Activated T-cell treated with anti-CD3 and anti-CD28 coated beads for 48 hours (primary cell): ENCODE data around the gene DNTTIP2.
A peak's percentile ranks its signal among the peaks of the same experiment; 100 is the strongest.
"Not testable (repeated sequence)": the region's sequence is repeated elsewhere in the genome, so short reads cannot be mapped to it uniquely, and the experiment has no call there.

Source experiments
- DNase-seq: peaks from one replicate; pipeline ENCODE4 v3.0.0-alpha.2; 2020; ENCODE audit warnings: low read depth

DNTTIP2 gene

DNA sequence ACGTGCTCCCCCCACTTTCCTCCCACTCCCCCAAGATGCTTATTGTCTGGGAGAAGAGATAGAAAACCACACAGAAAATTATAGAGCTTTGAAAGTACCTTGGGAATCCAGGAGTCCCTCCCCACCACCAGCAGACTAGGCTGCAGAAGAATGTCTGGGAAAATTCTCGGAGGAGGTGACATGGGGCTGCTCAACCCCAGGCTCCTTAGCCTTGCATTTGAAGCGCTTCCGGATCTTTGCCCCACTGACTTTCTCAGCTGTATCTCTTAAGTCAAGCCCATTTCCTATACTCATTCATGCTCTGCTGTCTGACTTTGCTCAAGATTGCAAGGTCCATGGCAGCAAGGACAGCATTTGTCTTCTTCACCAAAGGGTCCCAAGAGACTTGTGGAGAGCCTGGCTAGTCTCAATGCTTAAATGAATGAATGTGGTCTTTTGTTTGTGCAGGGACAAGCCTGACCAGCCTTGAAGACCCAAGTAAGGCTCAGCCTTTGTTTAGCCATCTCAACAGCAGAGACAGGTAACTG lies 38.0 kb downstream of the DNTTIP2 start:
- DNase-seq: no peak

DNA sequence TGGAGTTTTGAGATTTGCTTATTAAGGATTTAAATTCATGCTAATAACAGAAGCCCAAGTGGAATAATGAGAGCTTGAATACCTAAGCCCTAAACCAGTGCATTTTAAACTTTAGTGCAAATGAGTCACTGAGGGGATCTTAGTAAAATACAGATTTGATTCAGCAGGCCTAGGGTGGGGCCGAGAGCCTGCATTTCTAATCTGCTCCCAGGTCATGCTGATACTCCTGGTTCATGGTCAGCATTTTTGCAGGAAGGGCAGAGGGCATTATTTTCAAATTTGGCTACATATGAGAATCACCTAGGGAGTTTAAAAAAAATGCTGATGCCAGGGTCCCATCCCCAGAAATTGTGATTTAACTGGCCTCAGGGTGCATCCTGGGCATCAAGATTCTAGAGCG lies 39.3 kb downstream of the DNTTIP2 start:
- no peak for DNase-seq

DNA sequence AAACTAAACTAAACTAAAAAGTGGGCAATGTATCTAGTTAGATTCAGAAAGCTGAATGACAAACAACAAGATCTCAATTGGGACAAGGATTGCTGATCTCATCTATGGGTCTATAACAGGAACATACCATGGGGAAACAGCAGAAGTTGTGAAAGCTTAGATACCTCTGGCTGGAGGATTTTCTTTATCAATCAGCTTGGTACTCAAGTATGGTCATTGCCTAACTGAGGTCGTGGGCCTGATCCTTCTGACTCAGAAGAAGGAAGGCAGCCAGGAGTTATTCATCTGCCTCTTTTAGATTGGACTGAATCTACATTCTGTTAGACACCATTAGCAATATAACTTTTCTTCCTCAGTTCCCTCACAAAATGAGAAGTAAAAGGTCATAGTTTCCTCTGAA lies 39.7 kb downstream of the DNTTIP2 start:
- no peak for DNase-seq

GRCh38 chr1:93837961-93838360 lies 41.0 kb downstream of the DNTTIP2 start:
- DNase-seq: no peak

DNA sequence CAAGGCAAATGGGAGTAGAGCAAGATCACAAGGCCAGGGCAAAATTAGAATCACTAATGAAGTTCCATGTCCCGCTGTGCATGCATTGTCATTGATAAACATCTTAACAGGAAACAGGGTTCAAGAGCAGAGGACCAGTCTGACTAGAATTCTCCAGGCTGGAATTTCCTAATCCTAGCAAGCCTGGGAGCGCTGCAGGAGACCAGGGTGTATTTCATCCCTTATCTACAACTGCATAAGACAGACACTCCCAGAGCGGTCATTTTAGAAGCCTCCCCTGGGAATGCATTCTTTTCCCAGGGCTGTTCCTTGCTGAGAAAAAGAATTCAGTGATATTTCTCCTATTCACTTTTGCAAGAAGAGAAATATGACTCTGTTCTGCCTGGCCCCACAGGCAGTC lies 45.7 kb downstream of the DNTTIP2 start:
- not testable (repeated sequence) for DNase-seq

DNA sequence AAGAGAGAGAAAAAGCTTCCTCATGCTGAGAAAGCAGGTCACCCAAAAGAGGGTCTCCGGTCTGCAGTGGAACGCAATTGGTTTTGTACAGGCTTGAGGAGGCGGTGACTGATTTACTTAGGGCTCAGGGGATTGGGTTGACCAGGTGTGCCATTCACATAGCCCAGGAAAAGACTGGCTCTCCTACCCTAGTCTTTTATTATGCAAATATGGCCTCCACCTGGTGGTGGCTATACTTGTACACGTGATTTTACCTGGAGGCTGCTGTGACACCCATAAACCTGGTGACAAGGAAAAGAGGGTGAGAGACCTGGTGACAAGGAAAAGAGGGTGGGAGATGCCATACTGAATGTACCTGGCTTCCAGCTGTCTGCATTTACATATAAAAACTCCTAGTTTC lies 49.9 kb downstream of the DNTTIP2 start:
- DNase-seq: no peak

- DNase-seq: no peak
Observed at GRCh38 chr1:93828367-93828755, 50.6 kb downstream of the DNTTIP2 start.

- no peak for DNase-seq
Observed at GRCh38 chr1:93827633-93828366, 51.2 kb downstream of the DNTTIP2 start.

DNA sequence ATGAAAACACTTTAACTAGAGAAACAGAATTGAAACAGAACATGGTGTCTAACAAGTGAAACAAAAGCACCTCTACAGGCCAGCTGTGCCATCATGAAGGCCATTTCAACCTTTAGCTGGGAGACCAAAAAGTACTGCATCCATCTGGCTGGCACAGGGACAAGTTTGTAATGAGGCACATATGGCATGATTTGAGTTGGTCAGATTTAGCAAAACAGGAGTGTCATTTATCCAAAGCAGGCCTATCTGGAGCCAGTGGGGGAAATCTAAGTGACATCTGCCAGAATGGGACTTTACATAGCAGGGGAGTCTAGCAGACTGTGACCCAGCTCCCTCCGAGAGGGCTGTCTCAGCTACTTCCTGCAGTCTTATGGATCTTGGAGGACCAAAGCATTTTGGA lies 51.9 kb downstream of the DNTTIP2 start:
- DNase-seq: no peak

- no peak for DNase-seq
Observed at GRCh38 chr1:93824834-93825233, 54.2 kb downstream of the DNTTIP2 start.

DNA sequence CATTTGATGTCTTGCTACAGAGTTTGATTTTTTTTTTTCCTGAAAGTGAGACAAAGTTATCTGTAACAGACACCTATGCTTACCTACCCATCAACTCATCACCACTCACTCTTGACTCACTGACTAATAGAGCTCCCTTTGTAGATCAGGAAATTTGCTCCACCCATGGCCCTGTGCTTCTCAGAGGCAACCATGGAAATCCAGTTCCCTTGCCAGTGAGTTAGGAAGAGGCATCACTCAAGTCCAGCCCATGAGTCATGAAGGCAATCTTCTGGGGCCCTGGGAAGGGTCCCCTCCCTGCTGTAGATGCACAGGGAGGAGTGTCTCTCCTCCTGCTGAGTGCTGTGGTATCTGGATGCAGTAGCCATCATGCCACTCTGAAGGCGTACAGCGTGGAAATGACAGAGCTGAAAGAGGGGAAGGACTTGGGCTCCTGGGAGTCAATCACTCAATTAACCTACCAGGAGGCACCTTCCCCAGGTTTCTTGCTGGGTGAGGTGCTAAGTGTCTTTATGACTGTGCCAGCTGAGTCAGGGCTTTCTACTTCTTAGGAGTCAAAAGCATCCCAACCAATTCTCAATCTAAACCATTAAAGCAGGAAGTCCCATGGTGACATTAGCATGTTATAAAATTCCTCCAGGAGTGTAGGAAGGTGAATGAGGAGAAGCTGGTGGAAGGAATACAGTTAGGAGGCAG lies 56.1 kb downstream of the DNTTIP2 start:
- DNase-seq: no peak

DNA sequence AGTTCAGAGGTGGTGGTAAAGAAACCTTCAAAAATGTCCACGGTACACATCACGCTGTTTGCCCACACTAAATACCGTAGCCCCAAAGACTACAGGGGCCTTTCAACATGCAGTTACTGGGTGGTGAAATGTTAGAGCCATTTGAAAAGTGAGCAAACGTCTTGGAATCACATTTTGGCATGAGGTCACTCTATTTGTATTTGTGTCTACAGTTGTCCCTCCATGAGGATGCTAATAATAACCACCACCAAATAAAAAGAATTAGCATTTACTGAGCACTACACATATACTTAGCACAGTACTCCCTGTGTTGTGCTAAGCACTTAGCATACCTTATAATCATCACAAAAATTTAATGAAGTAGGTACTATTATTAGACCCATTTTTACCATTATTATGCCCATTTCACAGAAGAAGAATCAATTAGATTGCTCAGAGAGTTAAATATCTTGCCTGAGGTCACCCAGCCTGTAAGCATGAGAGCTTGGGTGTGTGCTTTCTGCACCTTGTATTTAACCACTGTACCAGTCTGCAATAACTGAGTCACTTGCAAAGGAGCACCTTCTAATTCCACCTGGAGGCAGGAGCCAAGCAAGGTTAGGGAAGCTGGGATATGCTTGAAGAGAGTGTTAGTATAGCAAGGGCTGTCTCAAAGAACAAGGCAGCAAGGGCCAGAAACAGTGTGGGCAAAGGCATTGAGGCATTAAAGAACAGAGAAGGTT lies 57.4 kb downstream of the DNTTIP2 start:
- no peak for DNase-seq

- DNase-seq: no peak
Observed at GRCh38 chr1:93820554-93821422, 58.2 kb downstream of the DNTTIP2 start.

GRCh38 chr1:93818570-93818959 lies 60.4 kb downstream of the DNTTIP2 start:
- DNase-seq: no peak

- peak; percentile 21 for DNase-seq
Observed at GRCh38 chr1:93817819-93818569, 61.0 kb downstream of the DNTTIP2 start.

GRCh38 chr1:93816970-93817678 lies 61.9 kb downstream of the DNTTIP2 start:
- no peak for DNase-seq
